ENCODE data around the gene SLC38A11.

Gene SLC38A11

DNA sequence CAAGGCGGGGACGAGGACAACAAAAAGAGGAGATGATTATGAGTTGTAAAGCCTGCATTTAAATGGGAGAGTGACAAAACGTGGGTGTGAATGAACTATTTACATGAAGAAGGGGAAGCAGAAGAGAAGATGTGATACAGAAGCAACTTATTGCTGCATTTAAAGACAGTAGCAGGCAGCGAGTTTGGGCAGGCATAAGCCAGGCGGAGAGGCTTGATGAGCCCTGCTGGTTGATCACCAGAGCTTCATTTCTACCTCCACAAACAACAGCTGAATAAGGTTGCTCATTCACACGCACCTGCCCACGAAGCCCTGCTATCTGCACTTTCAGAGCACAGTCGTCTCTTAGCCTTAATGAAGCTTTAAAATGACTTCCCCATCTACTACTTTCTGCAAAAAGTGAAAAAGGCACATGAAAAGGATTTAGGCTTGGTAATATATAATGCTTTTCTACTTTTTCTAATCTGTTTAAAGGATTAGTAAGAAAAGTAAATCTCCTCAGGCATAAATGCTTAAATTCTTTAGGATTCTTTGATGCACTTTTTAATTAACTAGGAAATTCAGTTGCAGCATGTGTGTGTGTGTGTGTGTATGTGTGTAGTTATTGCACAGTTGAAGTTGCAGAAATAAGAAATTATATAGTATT lies 3.1 kb downstream of the SLC38A11 start:
- H3K27ac ChIP-seq, result no peak overlapping the region
- TF ChIP-seq ZFX (IDR thresholded peaks at IDR 0.05; ENCODE audit: borderline replicate concordance), result no peak
- TF ChIP-seq, protein P1, sequence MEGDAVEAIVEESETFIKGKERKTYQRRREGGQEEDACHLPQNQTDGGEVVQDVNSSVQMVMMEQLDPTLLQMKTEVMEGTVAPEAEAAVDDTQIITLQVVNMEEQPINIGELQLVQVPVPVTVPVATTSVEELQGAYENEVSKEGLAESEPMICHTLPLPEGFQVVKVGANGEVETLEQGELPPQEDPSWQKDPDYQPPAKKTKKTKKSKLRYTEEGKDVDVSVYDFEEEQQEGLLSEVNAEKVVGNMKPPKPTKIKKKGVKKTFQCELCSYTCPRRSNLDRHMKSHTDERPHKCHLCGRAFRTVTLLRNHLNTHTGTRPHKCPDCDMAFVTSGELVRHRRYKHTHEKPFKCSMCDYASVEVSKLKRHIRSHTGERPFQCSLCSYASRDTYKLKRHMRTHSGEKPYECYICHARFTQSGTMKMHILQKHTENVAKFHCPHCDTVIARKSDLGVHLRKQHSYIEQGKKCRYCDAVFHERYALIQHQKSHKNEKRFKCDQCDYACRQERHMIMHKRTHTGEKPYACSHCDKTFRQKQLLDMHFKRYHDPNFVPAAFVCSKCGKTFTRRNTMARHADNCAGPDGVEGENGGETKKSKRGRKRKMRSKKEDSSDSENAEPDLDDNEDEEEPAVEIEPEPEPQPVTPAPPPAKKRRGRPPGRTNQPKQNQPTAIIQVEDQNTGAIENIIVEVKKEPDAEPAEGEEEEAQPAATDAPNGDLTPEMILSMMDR (IDR thresholded peaks at IDR 0.05), result no peak

DNA sequence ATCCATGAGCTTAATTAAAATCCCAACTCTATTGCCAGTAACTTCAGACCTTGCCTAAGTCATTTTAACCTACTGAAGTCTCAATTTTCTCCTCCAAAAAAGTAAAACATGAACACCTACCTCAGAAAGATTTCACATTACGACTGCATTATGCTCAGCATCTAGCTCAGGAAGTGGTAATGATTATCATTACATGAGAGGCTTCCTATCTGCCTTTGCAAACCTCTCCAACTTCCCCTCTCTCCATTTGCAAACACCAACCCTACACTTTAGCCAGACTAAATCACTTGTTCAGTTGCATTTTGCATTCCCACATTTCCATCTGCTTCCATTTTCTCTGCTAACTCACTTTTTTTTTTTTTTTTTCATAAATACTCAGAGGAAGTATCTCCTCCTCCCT lies 6.8 kb downstream of the SLC38A11 start:
- TF ChIP-seq, protein P1 (IDR thresholded peaks at IDR 0.05), result no peak
- TF ChIP-seq ZFX (IDR thresholded peaks at IDR 0.05; ENCODE audit: borderline replicate concordance), result no peak
- H3K27ac ChIP-seq, result no peak overlapping the region

DNA sequence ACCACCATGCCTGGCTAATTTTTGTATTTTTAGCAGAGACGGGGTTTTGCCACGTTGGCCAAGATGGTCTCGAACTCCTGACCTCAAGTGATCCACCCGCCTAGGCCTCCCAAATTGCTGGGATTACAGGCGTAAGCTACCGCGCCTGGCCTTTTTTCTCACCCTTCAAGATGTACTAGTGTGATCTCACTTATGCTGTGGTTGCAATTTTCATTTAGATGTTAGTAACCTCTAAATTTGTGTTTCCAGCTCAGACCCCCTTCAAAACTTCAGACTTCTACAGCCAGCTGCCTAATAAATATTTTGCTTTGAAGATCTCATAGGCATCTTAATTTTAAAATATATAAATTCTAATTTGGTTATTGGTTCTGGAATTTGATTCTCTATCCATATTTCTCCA lies 8.0 kb downstream of the SLC38A11 start:
- H3K27ac ChIP-seq, result no peak overlapping the region
- TF ChIP-seq ZFX (IDR thresholded peaks at IDR 0.05; ENCODE audit: borderline replicate concordance), result no peak
- TF ChIP-seq, protein P1 (IDR thresholded peaks at IDR 0.05), result no peak

DNA sequence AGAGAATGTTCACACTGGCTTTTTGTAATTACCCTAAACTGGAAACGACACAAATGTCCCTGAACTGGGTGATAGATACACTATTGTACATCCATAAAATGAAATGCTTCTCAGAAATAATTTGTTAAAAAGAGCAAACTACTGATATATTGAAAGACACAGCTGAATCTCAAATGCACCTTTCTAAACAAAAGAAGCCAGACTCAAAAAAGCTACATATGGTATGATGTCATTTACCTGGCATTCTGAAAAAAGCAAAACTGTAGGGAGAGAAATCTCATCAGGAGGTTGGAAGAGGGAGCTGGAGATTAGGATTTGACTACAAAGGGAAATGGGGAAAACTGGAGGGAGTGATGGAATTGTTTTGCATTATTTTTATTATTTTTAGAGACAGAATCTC lies 12.0 kb downstream of the SLC38A11 start:
- TF ChIP-seq, protein P1 (IDR thresholded peaks at IDR 0.05), result no peak
- no peak for TF ChIP-seq ZFX (IDR thresholded peaks at IDR 0.05; ENCODE audit: borderline replicate concordance)
- H3K27ac ChIP-seq, result no peak overlapping the region

DNA sequence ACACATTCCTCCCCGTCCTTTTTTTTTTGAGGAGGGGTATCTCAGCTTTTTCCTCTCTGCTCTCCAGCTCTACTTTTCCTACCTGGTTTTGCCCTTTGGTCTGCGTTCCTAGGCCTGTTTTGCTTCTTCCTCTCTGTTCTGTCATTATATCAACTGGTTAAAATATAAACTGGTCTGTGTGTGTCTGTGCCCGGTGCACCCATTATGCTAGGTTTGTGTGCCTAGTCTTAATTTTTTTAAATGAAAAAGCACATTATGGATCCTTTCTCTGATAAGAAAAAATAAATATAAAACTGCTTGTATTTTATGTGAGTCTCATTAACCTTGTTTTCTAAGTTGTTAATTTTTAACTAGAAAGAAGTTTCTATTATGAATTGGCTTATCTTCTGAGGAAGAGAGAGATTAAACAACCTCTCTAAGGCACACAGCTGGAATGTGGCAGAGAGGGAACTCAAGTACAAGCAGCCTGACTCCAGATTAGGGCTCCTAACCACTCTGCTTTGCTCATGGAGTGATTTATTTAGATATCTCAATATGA lies 17.4 kb downstream of the SLC38A11 start:
- TF ChIP-seq, protein P1 (IDR thresholded peaks at IDR 0.05), result no peak
- TF ChIP-seq ZFX (IDR thresholded peaks at IDR 0.05; ENCODE audit: borderline replicate concordance), result no peak

DNA sequence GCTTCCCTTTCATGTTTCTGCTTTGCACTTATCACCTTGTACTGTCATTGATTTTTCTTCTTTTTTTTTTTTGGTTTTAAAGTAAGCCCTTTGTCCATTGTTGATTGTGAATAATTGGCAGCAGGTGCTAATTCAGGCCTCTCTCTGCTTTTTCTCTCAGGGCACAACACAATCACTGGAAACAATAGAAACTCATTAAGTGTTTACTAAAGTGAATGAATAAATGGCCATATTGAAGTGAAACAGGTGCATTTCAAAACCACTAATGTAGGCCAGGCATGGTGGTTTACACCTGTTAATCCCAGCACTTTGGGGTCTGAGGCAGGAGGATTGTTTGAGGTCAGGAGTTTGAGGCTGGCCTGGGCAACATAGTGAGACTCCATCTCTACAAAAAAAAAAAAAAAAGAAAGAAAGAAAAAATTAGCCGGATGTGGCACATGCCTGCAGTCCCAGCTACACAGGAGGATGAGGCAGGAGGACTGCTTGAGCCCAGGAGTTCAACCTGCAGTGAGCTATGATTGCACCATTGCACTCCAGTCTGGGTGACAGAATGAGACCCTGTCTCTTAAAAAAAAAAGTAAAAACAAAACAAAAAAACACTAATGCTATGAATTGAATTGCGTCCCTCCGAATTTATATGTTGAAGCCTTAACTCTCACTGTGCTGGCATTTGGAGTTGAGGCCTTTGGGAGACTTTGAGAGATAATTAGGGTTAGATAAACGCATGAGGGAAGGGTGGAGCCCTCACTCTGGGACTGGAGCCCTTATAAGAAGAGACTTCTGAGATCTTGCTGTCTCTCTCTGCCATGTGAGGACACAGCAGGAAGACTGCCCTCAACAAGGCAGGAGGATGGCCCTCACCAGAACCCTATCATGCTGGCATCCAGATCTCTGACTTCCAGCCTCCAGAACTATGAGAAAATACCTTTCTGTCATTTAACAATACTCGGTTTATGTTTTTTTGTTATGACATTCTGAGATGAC lies 19.9 kb downstream of the SLC38A11 start:
- peak overlapping the region; percentile 54 for H3K27ac ChIP-seq

More for the DNA sequence above, 17.4 kb downstream of the SLC38A11 start:
- H3K27ac ChIP-seq, result peak overlapping the region; percentile 80

More for the DNA sequence above, 19.9 kb downstream of the SLC38A11 start:
- TF ChIP-seq, protein P1 (IDR thresholded peaks at IDR 0.05), result no peak
- no peak for TF ChIP-seq ZFX (IDR thresholded peaks at IDR 0.05; ENCODE audit: borderline replicate concordance)
